ENCODE measurements around the gene RCBTB2.
A peak's percentile ranks its signal among the peaks of the same experiment; 100 is the strongest.
"Not testable (repeated sequence)": the region's sequence is repeated elsewhere in the genome, so short reads cannot be mapped to it uniquely, and the experiment has no call there.

Gene RCBTB2

DNA sequence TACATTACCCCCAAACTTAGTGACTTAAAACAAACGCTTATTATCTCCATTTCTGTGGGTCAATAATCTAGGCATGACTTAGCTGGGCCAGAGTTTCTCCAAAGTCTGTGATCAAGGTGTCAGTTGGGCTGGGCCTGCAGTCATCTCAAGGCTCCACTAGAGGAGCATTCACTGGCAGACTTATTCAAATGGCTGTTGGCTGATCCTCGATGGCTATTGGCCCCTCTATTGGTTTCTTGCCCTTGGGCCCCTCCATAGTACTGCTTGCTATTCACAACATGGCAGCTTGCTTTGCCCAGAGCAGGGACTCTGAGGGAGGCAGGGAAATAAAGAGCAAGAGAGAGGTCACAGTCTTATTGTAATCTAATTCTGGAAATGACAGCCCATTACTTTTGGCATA, 57.6 kb downstream of the RCBTB2 start:
- no peaks in the 10 kb centered on the region for H3K9me3 ChIP-seq (replicated peaks in 1 of 2; ENCODE audit: control insufficient read depth in 2 of 2, insufficient read depth in 1 of 2, low read depth in 1 of 2, low read length in 2 of 2)
- peaks cover 0 to 62% of the 10 kb centered on the region in 2 donors for H3K36me3 ChIP-seq (replicated peaks in 1 of 2; ENCODE audit: control insufficient read depth in 2 of 2, insufficient read depth in 2 of 2, low read length in 2 of 2)
- H2BK5ac ChIP-seq (ENCODE audit: low read length), result no peak overlapping the region
- no CpG with 5 or more reads among the region's 2 CpGs for WGBS, 2 donors (ENCODE audit: extremely low coverage in 2 of 2, insufficient read length in 2 of 2, insufficient replicate concordance in 1 of 2)
- H3K9ac ChIP-seq (ENCODE audit: low read depth, low read length, poor library complexity), result no peak overlapping the region
- H2BK15ac ChIP-seq (ENCODE audit: low read length), result no peak overlapping the region
- H2BK12ac ChIP-seq (ENCODE audit: low read length), result no peak overlapping the region
- no peaks in the 10 kb centered on the region for H3K79me1 ChIP-seq (ENCODE audit: low read depth, low read length)
- no peak overlapping the region for H2AK5ac ChIP-seq (ENCODE audit: low read depth, low read length)
- H2BK120ac ChIP-seq (ENCODE audit: low read depth, low read length), result no peak overlapping the region
- H4K8ac ChIP-seq (ENCODE audit: low read depth, low read length), result no peak overlapping the region
- no peak overlapping the region for H3K4ac ChIP-seq (ENCODE audit: low read length)
- H3K4me1 ChIP-seq (ENCODE audit: control insufficient read depth in 2 of 2, insufficient read depth in 1 of 2, low read depth in 1 of 2, low read length in 2 of 2), result peaks cover 0 to 6% of the 10 kb centered on the region in 2 donors
- no peak overlapping the region for H3K4me3 ChIP-seq (ENCODE audit: low read length in 2 of 2)
- DNase-seq (ENCODE audit: low spot score), result no peak
- no peaks in the 10 kb centered on the region for H3K27me3 ChIP-seq (ENCODE audit: control insufficient read depth in 3 of 3, insufficient read depth in 3 of 3, low read depth in 1 of 3, low read length in 3 of 3)
- no peak overlapping the region for H3K27ac ChIP-seq (replicated peaks; ENCODE audit: low read length)
- no peak overlapping the region for H3K4me2 ChIP-seq (ENCODE audit: insufficient read depth, low read length, poor library complexity, severe bottlenecking)
- no peak overlapping the region for H3K14ac ChIP-seq (ENCODE audit: low read length)
- no peak overlapping the region for H2AFZ ChIP-seq (ENCODE audit: low read length)
- H3K23ac ChIP-seq (ENCODE audit: low read depth, low read length, poor library complexity), result no peak overlapping the region
- no peak overlapping the region for H4K91ac ChIP-seq (ENCODE audit: low read depth, low read length, poor library complexity)
- no peak overlapping the region for H3K18ac ChIP-seq (ENCODE audit: low read length)

GRCh38 chr13:48457578-48458242, 75.2 kb downstream of the RCBTB2 start:
- H3K9me3 ChIP-seq (replicated peaks in 1 of 2; ENCODE audit: control insufficient read depth in 2 of 2, insufficient read depth in 1 of 2, low read depth in 1 of 2, low read length in 2 of 2), result no peaks in the 10 kb centered on the region
- DNase-seq (ENCODE audit: low spot score), result no peak
- H3K4me1 ChIP-seq (ENCODE audit: control insufficient read depth in 2 of 2, insufficient read depth in 1 of 2, low read depth in 1 of 2, low read length in 2 of 2), result no peaks in the 10 kb centered on the region
- H3K4me3 ChIP-seq (ENCODE audit: low read length in 2 of 2), result no peak overlapping the region
- H2BK12ac ChIP-seq (ENCODE audit: low read length), result no peak overlapping the region
- no peak overlapping the region for H3K4me2 ChIP-seq (ENCODE audit: insufficient read depth, low read length, poor library complexity, severe bottlenecking)
- no peak overlapping the region for H3K14ac ChIP-seq (ENCODE audit: low read length)
- H2BK120ac ChIP-seq (ENCODE audit: low read depth, low read length), result no peak overlapping the region
- no peak overlapping the region for H4K91ac ChIP-seq (ENCODE audit: low read depth, low read length, poor library complexity)
- H2BK5ac ChIP-seq (ENCODE audit: low read length), result no peak overlapping the region
- H3K9ac ChIP-seq (ENCODE audit: low read depth, low read length, poor library complexity), result no peak overlapping the region
- H3K23ac ChIP-seq (ENCODE audit: low read depth, low read length, poor library complexity), result peak overlapping the region; percentile 23
- no peak overlapping the region for H2AFZ ChIP-seq (ENCODE audit: low read length)
- H3K4ac ChIP-seq (ENCODE audit: low read length), result no peak overlapping the region
- H3K18ac ChIP-seq (ENCODE audit: low read length), result peak overlapping the region; percentile 35
- no peak overlapping the region for H2AK5ac ChIP-seq (ENCODE audit: low read depth, low read length)
- H3K36me3 ChIP-seq (replicated peaks in 1 of 2; ENCODE audit: control insufficient read depth in 2 of 2, insufficient read depth in 2 of 2, low read length in 2 of 2), result peaks cover 2 to 86% of the 10 kb centered on the region in 2 donors
- no peak overlapping the region for H2BK15ac ChIP-seq (ENCODE audit: low read length)
- no peak overlapping the region for H3K27ac ChIP-seq (replicated peaks; ENCODE audit: low read length)
- no peaks in the 10 kb centered on the region for H3K27me3 ChIP-seq (ENCODE audit: control insufficient read depth in 3 of 3, insufficient read depth in 3 of 3, low read depth in 1 of 3, low read length in 3 of 3)
- no peak overlapping the region for H4K8ac ChIP-seq (ENCODE audit: low read depth, low read length)
- no peaks in the 10 kb centered on the region for H3K79me1 ChIP-seq (ENCODE audit: low read depth, low read length)
- no CpG with 5 or more reads among the region's 28 CpGs for WGBS, 2 donors (ENCODE audit: extremely low coverage in 2 of 2, insufficient read length in 2 of 2, insufficient replicate concordance in 1 of 2)

- H3K27ac ChIP-seq (replicated peaks; ENCODE audit: low read length), result no peak overlapping the region
- H3K27me3 ChIP-seq (ENCODE audit: control insufficient read depth in 3 of 3, insufficient read depth in 3 of 3, low read depth in 1 of 3, low read length in 3 of 3), result no peaks in the 10 kb centered on the region
- H2BK15ac ChIP-seq (ENCODE audit: low read length), result no peak overlapping the region
- no peak overlapping the region for H4K8ac ChIP-seq (ENCODE audit: low read depth, low read length)
- peak overlapping the region in 1 of 2 donors; percentile 8 for H3K4me3 ChIP-seq (ENCODE audit: low read length in 2 of 2)
- H3K9me3 ChIP-seq (replicated peaks in 1 of 2; ENCODE audit: control insufficient read depth in 2 of 2, insufficient read depth in 1 of 2, low read depth in 1 of 2, low read length in 2 of 2), result no peaks in the 10 kb centered on the region
- H2BK120ac ChIP-seq (ENCODE audit: low read depth, low read length), result no peak overlapping the region
- no peak overlapping the region for H3K4ac ChIP-seq (ENCODE audit: low read length)
- H2AFZ ChIP-seq (ENCODE audit: low read length), result no peak overlapping the region
- H4K91ac ChIP-seq (ENCODE audit: low read depth, low read length, poor library complexity), result no peak overlapping the region
- no peak for DNase-seq (ENCODE audit: low spot score)
- H2BK5ac ChIP-seq (ENCODE audit: low read length), result no peak overlapping the region
- no peak overlapping the region for H2BK12ac ChIP-seq (ENCODE audit: low read length)
- no peak overlapping the region for H3K4me2 ChIP-seq (ENCODE audit: insufficient read depth, low read length, poor library complexity, severe bottlenecking)
- no peak overlapping the region for H3K9ac ChIP-seq (ENCODE audit: low read depth, low read length, poor library complexity)
- no peak overlapping the region for H2AK5ac ChIP-seq (ENCODE audit: low read depth, low read length)
- peaks cover 2 to 79% of the 10 kb centered on the region in 2 donors for H3K36me3 ChIP-seq (replicated peaks in 1 of 2; ENCODE audit: control insufficient read depth in 2 of 2, insufficient read depth in 2 of 2, low read length in 2 of 2)
- H3K4me1 ChIP-seq (ENCODE audit: control insufficient read depth in 2 of 2, insufficient read depth in 1 of 2, low read depth in 1 of 2, low read length in 2 of 2), result no peaks in the 10 kb centered on the region
- H3K79me1 ChIP-seq (ENCODE audit: low read depth, low read length), result no peaks in the 10 kb centered on the region
- H3K23ac ChIP-seq (ENCODE audit: low read depth, low read length, poor library complexity), result no peak overlapping the region
- no CpG with 5 or more reads among the region's 10 CpGs for whole genome bisulfite sequencing, 2 donors (ENCODE audit: extremely low coverage in 2 of 2, insufficient read length in 2 of 2, insufficient replicate concordance in 1 of 2)
- no peak overlapping the region for H3K18ac ChIP-seq (ENCODE audit: low read length)
- no peak overlapping the region for H3K14ac ChIP-seq (ENCODE audit: low read length)
Measured at GRCh38 chr13:48456546-48456945, 76.3 kb downstream of the RCBTB2 start.

- not testable (repeated sequence) for H3K18ac ChIP-seq (ENCODE audit: low read length); H2BK5ac ChIP-seq (ENCODE audit: low read length); H3K27me3 ChIP-seq (ENCODE audit: control insufficient read depth in 3 of 3, insufficient read depth in 3 of 3, low read depth in 1 of 3, low read length in 3 of 3); H2BK12ac ChIP-seq (ENCODE audit: low read length); H3K4me2 ChIP-seq (ENCODE audit: insufficient read depth, low read length, poor library complexity, severe bottlenecking); H3K4me3 ChIP-seq (ENCODE audit: low read length in 2 of 2); H2AK5ac ChIP-seq (ENCODE audit: low read depth, low read length); H4K91ac ChIP-seq (ENCODE audit: low read depth, low read length, poor library complexity); H3K4ac ChIP-seq (ENCODE audit: low read length); DNase-seq (ENCODE audit: low spot score); H2BK120ac ChIP-seq (ENCODE audit: low read depth, low read length); H3K4me1 ChIP-seq (ENCODE audit: control insufficient read depth in 2 of 2, insufficient read depth in 1 of 2, low read depth in 1 of 2, low read length in 2 of 2); H2BK15ac ChIP-seq (ENCODE audit: low read length); H3K27ac ChIP-seq (replicated peaks; ENCODE audit: low read length); H3K23ac ChIP-seq (ENCODE audit: low read depth, low read length, poor library complexity); H3K14ac ChIP-seq (ENCODE audit: low read length); H4K8ac ChIP-seq (ENCODE audit: low read depth, low read length); H3K9ac ChIP-seq (ENCODE audit: low read depth, low read length, poor library complexity); H2AFZ ChIP-seq (ENCODE audit: low read length); H3K79me1 ChIP-seq (ENCODE audit: low read depth, low read length)
- Histone ChIP-seq H3K9me3 (replicated peaks in 1 of 2; ENCODE audit: control insufficient read depth in 2 of 2, insufficient read depth in 1 of 2, low read depth in 1 of 2, low read length in 2 of 2) (peaks cover 0 to 11% of the 10 kb centered on the region in 2 donors), H3K36me3 (replicated peaks in 1 of 2; ENCODE audit: control insufficient read depth in 2 of 2, insufficient read depth in 2 of 2, low read length in 2 of 2) (peaks cover 2 to 33% of the 10 kb centered on the region in 2 donors)
Measured at GRCh38 chr13:48451196-48451595, 81.7 kb downstream of the RCBTB2 start.

Data from neuronal stem cell (in vitro differentiated cells).